Medulla oblongata (tissue), 1 donor: ENCODE results near the gene TIMM17A.
"Not testable (repeated sequence)": the region's sequence is repeated elsewhere in the genome, so short reads cannot be mapped to it uniquely, and the experiment has no call there.

Experiments
- DNase-seq: peaks from one replicate; pipeline ENCODE4 v3.0.0-alpha.2; 2015; ENCODE audit errors: extremely low spot score

TIMM17A gene

GRCh38 chr1:201940316-201940715 lies 15.0 kb upstream of the TIMM17A start:
- not testable (repeated sequence) for DNase-seq

- no peak for DNase-seq
Measured at GRCh38 chr1:201941420-201942128, 13.7 kb upstream of the TIMM17A start.

GRCh38 chr1:201942129-201942495 lies 13.2 kb upstream of the TIMM17A start:
- no peak for DNase-seq

- DNase-seq: no peak
Measured at GRCh38 chr1:201944002-201944401, 11.3 kb upstream of the TIMM17A start.

- DNase-seq: no peak
Measured at GRCh38 chr1:201944639-201945038, 10.7 kb upstream of the TIMM17A start.

GRCh38 chr1:201945157-201945556 lies 10.1 kb upstream of the TIMM17A start:
- no peak for DNase-seq

- no peak for DNase-seq
Measured at GRCh38 chr1:201945863-201946223, 9.5 kb upstream of the TIMM17A start.

GRCh38 chr1:201946224-201946908 lies 8.9 kb upstream of the TIMM17A start, which contains the start of gene LMOD1:
Gene LMOD1, minus strand, starts transcription at chr1:201946548. Its CDS starts 208 bp downstream, at chr1:201946340.
- DNase-seq: peak; percentile 66

- DNase-seq: no peak
Measured at GRCh38 chr1:201947697-201948008, 7.7 kb upstream of the TIMM17A start.

- DNase-seq: no peak
Measured at GRCh38 chr1:201949491-201949890, 5.8 kb upstream of the TIMM17A start.

GRCh38 chr1:201954263-201955008 lies 867 bp upstream of the TIMM17A start:
- DNase-seq: no peak

GRCh38 chr1:201955729-201956143 lies 433 bp downstream of the TIMM17A start:
- no peak for DNase-seq

GRCh38 chr1:201958348-201958747 lies 3.0 kb downstream of the TIMM17A start:
- DNase-seq: no peak

- not testable (repeated sequence) for DNase-seq
Measured at GRCh38 chr1:201962382-201962781, 7.1 kb downstream of the TIMM17A start.

- no peak for DNase-seq
Measured at GRCh38 chr1:201964261-201964660, 9.0 kb downstream of the TIMM17A start.

- no peak for DNase-seq
Measured at GRCh38 chr1:201966171-201966570, 10.9 kb downstream of the TIMM17A start.

GRCh38 chr1:201968202-201968925 lies 13.1 kb downstream of the TIMM17A start:
- DNase-seq: no peak

GRCh38 chr1:201970334-201971159 lies 15.2 kb downstream of the TIMM17A start:
- no peak for DNase-seq

- peak; percentile 54 for DNase-seq
Measured at GRCh38 chr1:201982082-201982622, 26.8 kb downstream of the TIMM17A start.

GRCh38 chr1:201982623-201983379 lies 27.5 kb downstream of the TIMM17A start, which contains the start of gene RNPEP:
Gene RNPEP, plus strand, starts transcription at chr1:201982648. Its CDS starts 19 bp downstream, at chr1:201982667.
- peak; percentile 76 for DNase-seq
